GM18517 (cell line): ENCODE data around the gene FHAD1.
A peak's percentile ranks its signal among the peaks of the same experiment; 100 is the strongest.

Experiments
- ATAC-seq: cut with Tn5 transposase; IDR thresholded peaks from one replicate; pipeline ENCODE4 v1.9.1; 2021; ENCODE audit warnings: mild to moderate bottlenecking, moderate library complexity; ENCODE audit not compliant: unreplicated experiment

FHAD1 gene

GRCh38 chr1:15390667-15391066 is 143.6 kb downstream of the FHAD1 start:
- ATAC-seq = no peak

GRCh38 chr1:15391366-15391765 is 144.3 kb downstream of the FHAD1 start:
- ATAC-seq = no peak

DNA sequence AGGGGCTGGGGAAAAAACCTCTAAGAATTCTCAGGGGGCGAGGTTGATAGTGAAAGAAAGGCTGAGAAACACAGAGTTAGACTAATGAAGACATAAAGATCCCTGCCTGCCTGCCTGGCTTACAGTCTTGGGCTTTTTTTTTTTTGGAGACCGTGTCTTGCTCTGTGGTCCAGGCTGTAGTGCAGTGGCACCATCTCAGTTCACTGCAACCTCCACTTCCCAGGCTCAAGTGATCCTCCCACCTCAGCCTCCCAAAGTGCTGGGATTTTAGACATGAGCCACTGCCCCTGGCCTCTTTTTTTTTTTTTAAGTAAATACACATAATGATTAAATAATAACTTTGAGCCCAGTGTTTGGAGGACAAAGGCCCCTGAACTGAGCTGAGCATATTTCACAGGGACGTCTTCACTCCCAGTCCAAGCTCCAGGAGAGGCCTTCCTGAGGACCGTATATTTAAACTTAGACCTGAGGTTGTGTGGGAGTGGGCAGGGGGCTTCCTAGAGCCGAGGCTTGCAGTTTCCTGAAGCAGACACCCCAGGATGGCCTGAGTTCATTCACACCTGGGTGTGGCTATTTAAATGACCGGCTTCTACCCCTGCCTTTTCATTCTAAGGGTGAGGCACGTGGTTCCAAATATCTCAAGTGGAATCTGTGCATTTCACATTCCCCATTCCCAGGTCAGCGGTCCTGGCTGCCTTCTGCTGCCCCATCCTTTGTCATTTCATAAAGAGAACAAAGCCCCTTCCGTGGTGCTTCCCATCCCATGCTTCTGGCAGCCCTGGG is 146.6 kb downstream of the FHAD1 start:
- ATAC-seq = no peak

- ATAC-seq = no peak
Measured at GRCh38 chr1:15394258-15394690, 147.3 kb downstream of the FHAD1 start.

DNA sequence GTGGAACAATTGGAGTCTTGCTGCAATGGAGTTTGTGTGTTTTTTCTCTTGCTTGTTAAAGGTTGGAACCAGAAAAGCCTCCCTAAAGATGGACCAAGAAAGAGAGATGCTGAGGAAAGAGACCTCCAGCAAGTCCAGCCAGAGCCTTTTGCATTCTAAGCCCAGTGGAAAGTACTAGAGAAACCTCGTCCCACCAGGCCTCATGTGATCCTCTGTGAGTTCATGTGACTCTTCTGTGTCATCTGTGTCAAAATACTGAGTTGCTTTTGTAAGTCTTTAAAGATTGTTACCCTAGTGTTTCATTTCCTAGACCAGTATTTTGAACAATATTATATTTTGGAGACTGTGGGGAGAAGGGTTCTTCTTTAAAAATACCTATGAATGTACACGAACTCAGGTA is 150.2 kb downstream of the FHAD1 start:
- no peak for ATAC-seq

GRCh38 chr1:15399710-15400109 is 152.7 kb downstream of the FHAD1 start:
- no peak for ATAC-seq

DNA sequence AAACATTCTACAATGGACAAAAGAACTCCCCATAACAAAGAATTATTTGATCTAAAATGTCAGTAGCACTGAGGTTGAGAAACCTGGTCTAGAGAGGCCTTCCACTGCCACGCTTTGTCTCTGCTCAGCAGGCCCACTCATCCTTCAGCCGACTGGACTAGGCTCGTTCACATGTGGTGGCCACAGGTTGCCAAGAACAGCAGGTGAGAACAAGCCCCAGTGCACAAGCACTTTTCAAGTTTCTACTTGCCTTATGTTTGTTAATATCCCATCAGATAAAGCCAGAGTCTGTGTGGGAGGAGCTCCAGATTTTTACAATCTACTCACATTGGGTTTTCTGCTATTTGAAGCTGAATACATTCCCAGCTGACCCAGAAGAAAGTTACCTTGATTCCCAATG is 153.6 kb downstream of the FHAD1 start:
- ATAC-seq = no peak

- ATAC-seq = no peak
Measured at GRCh38 chr1:15401391-15402055, 154.5 kb downstream of the FHAD1 start.

GRCh38 chr1:15402809-15403450 is 155.9 kb downstream of the FHAD1 start:
- no peak for ATAC-seq

GRCh38 chr1:15403962-15404580 is 157.0 kb downstream of the FHAD1 start:
- no peak for ATAC-seq

- ATAC-seq = no peak
Measured at GRCh38 chr1:15405106-15405850, 158.3 kb downstream of the FHAD1 start.

DNA sequence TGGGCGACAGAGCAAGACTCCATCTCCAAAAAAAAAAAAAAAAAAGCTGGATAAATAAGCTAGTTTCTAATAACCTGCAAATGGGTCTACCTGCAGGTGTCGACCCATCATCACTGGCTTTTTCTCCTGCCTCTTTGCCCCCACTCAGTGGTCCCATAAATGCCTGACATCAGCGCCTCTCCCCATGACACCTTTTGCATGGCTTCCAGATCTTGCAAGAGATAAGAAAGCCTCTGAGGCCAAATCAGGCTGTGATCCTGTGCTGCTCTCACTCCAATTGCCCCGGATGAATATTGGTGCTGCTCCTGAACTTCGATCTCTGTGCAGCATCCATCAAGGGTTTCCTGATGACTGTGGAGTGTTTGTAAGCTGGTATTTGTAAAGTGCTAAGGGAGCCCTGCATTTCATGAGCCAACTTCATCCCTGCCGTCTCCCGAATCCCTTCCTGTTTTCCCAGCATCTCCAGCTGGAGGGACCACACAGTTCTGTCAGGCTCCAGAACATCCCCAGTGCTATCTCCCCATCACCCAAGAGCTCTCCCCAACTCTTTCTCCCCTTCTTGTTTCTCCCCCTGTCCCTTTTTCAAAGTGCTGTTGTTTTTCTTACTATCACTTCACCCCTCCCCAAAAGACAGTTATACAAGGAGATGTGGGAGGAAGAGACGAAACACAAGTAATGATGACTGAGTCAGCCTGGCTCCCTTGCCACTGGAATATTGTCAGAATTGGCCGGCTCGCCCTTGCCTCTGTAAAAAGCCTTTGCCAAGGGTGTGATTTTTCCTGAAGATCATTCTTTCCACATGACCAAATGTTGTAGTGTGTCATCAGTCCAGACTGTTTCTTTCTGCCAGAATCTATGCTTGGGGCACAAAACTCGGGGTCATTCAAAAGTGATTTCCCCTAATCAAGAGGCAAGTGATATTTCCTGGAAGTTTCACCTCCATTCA is 159.9 kb downstream of the FHAD1 start:
- no peak for ATAC-seq

DNA sequence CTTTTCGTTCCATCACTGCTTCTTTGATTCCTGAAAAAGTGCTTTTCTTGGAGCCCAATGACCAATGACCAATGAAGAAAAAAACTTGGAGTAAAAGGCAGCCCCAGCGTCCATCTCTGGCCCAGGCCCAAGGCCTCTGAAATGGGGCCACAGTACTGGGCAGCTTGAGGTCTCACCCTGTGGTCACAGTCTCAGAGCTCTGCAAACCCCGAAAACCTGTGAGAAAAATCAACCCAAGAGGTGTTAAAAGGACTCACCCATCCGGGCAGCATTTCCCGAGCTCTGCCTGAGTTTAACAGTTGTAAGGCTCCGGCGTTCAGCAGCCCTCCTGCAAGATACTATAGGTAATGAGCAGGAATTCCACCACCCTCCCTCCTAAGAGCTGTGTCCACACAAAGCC is 160.6 kb downstream of the FHAD1 start:
- no peak for ATAC-seq

- ATAC-seq = no peak
Measured at GRCh38 chr1:15408890-15409387, 161.9 kb downstream of the FHAD1 start.

DNA sequence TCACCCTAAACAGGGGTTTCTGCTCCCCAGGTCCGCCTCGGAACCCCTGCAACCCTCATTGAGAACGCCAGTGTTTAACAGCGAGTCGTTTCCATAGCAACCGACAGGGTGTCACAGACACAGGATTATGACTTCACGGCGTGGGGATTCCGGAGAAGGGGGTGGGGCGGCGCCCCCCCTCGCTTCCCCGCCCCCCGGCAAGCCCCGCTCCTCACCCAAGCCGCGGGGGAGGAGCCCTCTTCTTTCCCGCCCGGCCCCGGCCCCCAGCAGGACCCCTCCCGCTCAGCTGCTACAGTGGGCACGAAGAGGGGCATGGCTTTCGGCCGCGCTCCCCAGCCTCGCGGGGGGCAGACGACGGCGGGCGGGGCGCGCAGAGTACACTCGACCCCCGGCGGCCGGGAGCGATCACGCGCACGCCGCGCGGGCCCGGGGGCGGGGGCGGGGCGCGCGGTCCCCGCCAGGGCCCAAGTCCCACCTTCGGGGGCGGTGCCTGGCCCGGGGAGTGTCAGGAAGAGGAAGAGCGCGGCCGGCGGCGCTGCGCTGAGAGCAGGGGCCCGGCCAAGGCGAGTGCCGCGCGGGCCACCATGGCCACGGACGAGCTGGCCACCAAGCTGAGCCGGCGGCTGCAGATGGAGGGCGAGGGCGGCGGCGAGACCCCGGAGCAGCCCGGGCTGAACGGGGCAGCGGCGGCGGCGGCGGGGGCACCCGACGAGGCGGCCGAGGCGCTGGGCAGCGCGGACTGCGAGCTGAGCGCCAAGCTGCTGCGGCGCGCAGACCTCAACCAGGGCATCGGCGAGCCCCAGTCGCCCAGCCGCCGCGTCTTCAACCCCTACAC is 162.6 kb downstream of the FHAD1 start, which contains the start of gene EFHD2:
Gene EFHD2 (plus strand): TSS at position 501 of the 835 bp plus-strand sequence. CDS start 84 bp downstream, at position 585.
- ATAC-seq = peak; percentile 68

- no peak for ATAC-seq
Measured at GRCh38 chr1:15410223-15410883, 163.3 kb downstream of the FHAD1 start.

- no peak for ATAC-seq
Measured at GRCh38 chr1:15410884-15411245, 163.8 kb downstream of the FHAD1 start.

- ATAC-seq = peak; percentile 50
Measured at GRCh38 chr1:15411593-15412137, 164.6 kb downstream of the FHAD1 start.
